HG02623 (cell line): ENCODE results near the gene CDC42BPA.

Experiments used
- ATAC-seq: cut with Tn5 transposase; IDR thresholded peaks from one replicate; pipeline ENCODE4 v1.9.1; 2021; ENCODE audit warnings: moderate library complexity; ENCODE audit not compliant: unreplicated experiment

CDC42BPA gene

DNA sequence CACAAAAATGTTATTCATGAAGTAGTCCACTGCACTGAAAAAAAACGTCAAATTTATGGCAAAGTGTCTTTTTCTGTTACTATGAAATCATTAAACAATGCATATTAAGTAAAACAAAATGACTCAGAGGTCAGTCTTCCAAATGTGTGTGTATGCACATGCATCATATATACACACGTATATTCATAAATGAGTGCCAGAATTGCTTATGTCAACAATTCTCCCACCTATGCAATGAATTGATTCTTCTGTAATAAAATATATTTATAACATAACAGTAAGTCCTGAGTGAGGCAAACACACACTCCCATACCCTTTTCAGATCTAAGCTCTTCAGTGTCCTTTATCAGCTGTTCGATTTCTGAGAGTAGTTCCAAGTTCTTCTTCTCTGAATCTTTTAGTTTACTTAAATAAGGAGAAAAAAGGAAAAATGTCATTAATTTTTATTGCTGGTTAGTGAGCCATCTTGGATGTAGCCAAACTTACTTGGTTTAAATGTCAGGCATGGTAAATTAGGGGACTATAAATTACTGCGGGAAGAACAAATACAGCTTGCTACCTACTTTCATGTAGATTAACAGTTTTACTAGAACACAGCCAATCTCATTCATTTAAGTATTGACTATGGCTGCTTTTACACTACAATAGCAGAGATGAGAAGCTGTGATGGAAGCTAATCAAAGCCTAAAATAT lies 246.3 kb downstream of the CDC42BPA start:
- no peak for ATAC-seq

GRCh38 chr1:227070638-227071285 lies 247.5 kb downstream of the CDC42BPA start:
- ATAC-seq = no peak

- no peak for ATAC-seq
Observed at GRCh38 chr1:227069490-227069889, 248.8 kb downstream of the CDC42BPA start.

- ATAC-seq = no peak
Observed at GRCh38 chr1:227068883-227069282, 249.4 kb downstream of the CDC42BPA start.

GRCh38 chr1:227066999-227067398 lies 251.3 kb downstream of the CDC42BPA start:
- no peak for ATAC-seq

DNA sequence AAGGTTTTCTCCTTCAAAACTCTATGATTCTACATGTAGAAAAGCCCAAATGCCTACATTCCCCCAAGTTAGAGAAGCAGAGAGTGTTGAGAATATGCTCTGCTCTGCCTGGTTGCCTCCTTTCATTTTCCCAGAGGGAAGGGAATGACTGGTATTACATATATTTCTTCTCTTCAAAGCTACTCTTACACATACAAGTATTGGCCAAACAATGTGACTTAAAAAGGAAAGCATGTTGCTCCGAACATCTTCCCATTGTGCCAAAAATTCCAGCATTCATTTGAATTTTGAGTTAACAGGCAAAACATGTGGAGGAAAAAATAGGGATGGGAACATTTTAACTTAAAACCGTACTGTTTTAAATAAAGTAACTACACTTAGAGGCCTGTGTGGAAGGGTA lies 253.0 kb downstream of the CDC42BPA start:
- no peak for ATAC-seq

- ATAC-seq = no peak
Observed at GRCh38 chr1:227062306-227062705, 256.0 kb downstream of the CDC42BPA start.

DNA sequence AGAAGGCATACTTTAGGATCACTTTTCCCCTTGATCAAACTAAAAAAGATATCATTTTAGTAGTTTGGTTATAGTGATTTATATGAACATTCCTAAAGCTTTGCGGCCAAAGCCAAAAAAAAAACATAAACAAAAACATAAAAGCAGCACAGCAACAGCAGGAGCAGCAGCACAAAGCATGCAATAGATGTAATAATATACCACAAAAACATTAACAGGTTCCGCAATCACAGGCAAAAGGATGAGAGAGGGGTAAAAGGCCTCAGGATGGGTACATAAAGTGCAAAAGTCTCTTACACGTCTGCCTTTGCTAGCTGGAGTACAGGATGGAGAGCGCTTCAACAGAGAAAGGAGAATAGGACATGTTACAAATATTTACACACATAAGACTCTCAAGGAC lies 259.2 kb downstream of the CDC42BPA start:
- no peak for ATAC-seq

DNA sequence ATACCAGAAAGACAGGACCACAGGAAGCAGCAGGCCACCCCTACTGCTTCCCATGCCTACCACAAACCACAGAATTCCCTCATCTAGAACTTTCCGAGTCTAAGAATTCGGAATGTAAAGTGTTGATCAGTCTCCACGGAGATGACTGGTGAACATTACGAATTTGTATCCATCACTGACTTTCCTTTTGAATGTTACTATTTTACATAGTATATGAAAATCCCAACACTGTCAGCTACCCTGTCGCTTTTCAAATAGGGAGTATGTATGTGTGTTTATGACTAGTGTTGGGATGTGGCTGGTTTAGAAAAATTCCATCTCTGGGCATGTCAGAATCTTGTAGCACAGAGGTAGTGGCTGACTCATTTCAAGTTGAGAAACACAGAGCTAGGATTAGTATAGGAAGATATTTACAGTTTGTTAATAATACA lies 260.0 kb downstream of the CDC42BPA start:
- no peak for ATAC-seq

DNA sequence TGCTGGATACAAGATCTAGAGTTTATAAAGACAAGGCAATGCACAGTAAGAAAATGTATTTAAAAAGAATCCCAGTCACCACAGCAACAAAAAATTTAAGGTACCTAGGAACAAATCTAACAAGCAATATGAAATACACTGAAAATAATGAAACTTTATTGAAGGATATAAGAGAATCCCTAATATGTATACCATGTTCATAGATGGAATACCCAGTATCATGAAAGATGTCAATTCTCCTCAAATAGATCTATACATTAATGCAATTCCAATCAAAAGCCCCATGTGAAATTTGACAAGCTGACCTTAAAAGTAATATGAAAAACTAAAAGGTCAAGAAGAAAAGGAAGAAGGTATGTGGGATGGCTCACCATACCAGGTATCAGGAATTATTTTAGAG lies 269.0 kb downstream of the CDC42BPA start:
- ATAC-seq = no peak

DNA sequence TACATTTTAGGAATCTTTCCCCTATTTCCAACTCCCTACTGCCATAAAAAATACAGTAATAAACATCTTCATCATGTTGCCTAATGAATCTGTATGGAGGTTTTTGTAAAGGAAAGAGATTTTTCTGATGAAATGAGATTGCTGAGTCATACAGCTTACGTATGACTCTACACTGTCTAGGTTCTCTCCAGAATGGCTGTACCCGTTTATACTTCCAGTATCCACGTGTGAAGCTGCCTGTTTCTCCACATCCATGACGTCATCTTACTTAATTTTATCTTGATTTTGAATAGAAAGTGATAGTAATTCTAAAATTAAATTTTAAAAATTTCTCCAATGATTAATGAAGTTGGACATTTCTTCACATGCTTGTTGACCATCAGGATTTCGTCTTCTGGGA lies 274.5 kb downstream of the CDC42BPA start:
- no peak for ATAC-seq

GRCh38 chr1:227042292-227042691 lies 276.0 kb downstream of the CDC42BPA start:
- no peak for ATAC-seq

GRCh38 chr1:227038401-227038800 lies 279.9 kb downstream of the CDC42BPA start:
- ATAC-seq = no peak

- ATAC-seq = no peak
Observed at GRCh38 chr1:227037121-227037520, 281.2 kb downstream of the CDC42BPA start.

DNA sequence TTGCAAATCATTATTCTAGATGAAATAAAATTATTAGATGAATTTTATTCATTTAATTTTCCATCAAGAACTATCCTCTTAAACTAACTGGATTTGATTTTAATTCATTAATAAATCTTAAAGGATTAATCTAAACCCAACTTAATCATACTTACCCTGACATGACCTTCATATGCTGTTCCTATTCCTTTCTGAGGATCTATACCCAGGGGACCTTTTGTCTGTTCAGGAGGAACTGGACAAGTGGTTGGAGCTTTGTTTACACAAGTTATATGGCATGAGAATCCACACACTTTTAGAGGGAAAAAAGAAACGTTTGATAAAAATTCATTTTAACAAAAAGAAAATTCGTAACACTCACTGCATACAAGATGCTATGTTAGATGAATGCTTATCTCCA lies 283.0 kb downstream of the CDC42BPA start:
- ATAC-seq = no peak

DNA sequence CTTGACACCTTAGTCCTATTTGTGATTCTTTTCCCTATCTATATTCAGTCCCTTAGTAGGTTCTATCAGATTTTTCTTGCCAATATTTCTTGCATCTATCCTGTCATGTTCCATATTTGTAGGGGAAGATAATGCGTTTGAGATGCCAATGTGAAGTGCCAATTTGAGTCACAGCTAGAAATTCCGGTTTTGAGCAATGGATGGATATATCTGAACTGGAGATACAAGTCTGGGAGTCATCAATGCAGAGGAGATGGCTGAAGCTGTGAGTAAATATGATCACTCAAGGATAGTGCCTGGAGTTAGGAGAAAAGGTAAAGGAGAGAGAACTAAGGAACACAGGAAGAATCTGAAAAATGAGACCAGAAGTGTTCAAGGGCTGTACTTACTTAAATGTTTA lies 284.4 kb downstream of the CDC42BPA start:
- no peak for ATAC-seq

GRCh38 chr1:227032396-227032795 lies 285.9 kb downstream of the CDC42BPA start:
- no peak for ATAC-seq

- ATAC-seq = no peak
Observed at GRCh38 chr1:227016990-227017389, 301.3 kb downstream of the CDC42BPA start.

DNA sequence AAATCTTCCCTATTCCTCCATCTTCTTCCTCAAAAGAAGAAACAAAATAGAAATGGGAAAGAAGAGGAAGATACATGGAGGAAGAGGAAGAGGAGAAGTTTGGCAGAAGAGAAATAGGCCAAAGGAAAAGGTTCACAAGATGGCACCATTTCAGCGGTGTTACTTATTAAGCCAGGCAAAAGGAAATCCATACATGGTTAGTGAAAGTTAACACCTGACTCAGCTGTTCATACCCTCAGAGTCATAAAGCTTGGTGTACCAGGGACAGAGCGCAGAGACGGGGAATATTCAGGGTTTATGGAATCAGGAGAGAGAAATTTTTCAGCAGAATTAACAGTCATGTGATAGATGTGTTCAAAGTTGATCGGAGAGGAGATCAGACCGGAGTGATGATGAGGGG lies 307.6 kb downstream of the CDC42BPA start:
- ATAC-seq = no peak

GRCh38 chr1:227009937-227010336 lies 308.4 kb downstream of the CDC42BPA start:
- ATAC-seq = no peak

- ATAC-seq = no peak
Observed at GRCh38 chr1:227006226-227006796, 312.0 kb downstream of the CDC42BPA start.

DNA sequence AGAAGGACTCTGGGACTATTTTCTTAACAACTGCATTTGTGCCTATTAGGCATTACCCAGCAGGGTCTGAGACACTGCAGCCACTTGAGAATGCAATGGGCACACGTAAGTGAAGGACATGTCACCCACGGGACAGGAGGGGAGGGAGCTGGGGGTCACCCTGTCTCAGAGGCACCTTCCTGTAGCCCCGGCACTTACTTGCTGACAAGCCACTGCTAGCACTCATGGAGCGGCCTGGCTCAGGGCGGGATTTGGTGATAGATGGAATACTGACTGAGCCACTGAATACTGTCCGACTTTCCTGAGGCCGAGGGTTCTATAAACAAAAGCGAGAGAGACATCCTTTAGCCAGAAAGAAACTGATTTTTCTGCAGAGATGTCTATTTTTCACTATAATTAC lies 313.5 kb downstream of the CDC42BPA start:
- ATAC-seq = no peak
